GM23338 (cell line): Measurements from ENCODE around the gene NID1. TPM values are rescaled to one million over a fixed set of nuclear protein-coding genes. Genes with fewer than 3 reads are reported as not detected.

ENCODE experiments used
- ATAC-seq: fragments of 200-7000 bp; cut with Tn5 transposase; 3 replicates; pipeline ENCODE4 v1.9.1; 2020
- DNase-seq: peaks from one replicate; pipeline ENCODE4 v3.0.0-alpha.2; 2015; ENCODE audit warnings: low spot score
- H2AFZ ChIP-seq: fragments of 200-600 bp; sonication (generic); 2 replicates; pipeline ENCODE4 v1.8.0; 2016; ENCODE audit warnings: antibody characterized with exemption, mild to moderate bottlenecking, moderate library complexity
- H3F3A ChIP-seq: fragments of 200-600 bp; sonication (generic); replicated peaks from 2 replicates; pipeline ENCODE4 v1.8.0; 2017; ENCODE audit warnings: antibody characterized with exemption, mixed run types, low read depth
- H3K27ac ChIP-seq: fragments of 200-600 bp; sonication (generic); 2 replicates; pipeline ENCODE4 v1.6.1; 2016; ENCODE audit warnings: low read depth
- H3K27me3 ChIP-seq: fragments of 200-600 bp; sonication (generic); 2 replicates; pipeline ENCODE4 v1.8.0; 2016; ENCODE audit warnings: mild to moderate bottlenecking, mixed run types, moderate library complexity; ENCODE audit not compliant: insufficient read depth
- H3K36me3 ChIP-seq: fragments of 200-600 bp; sonication (generic); 2 replicates; pipeline ENCODE4 v1.8.0; 2016; ENCODE audit warnings: mild to moderate bottlenecking; ENCODE audit not compliant: insufficient read depth
- H3K4me1 ChIP-seq: fragments of 200-600 bp; sonication (generic); 2 replicates; pipeline ENCODE4 v1.8.0; 2016; ENCODE audit warnings: mild to moderate bottlenecking, moderate library complexity; ENCODE audit not compliant: insufficient read depth
- H3K4me2 ChIP-seq: fragments of 200-600 bp; sonication (generic); 2 replicates; pipeline ENCODE4 v1.7.1; 2017; ENCODE audit warnings: mixed run types
- H3K4me3 ChIP-seq: fragments of 200-600 bp; sonication (generic); 2 replicates; pipeline ENCODE4 v1.6.1; 2016; ENCODE audit warnings: mixed run types
- H3K79me2 ChIP-seq: fragments of 200-600 bp; sonication (generic); replicated peaks from 2 replicates; pipeline ENCODE4 v1.8.0; 2017; ENCODE audit warnings: mild to moderate bottlenecking; ENCODE audit not compliant: insufficient read depth
- H3K9me2 ChIP-seq: fragments of 200-600 bp; sonication (generic); 2 replicates; pipeline ENCODE4 v1.8.0; 2017; ENCODE audit not compliant: insufficient read depth
- H4K20me1 ChIP-seq: fragments of 200-600 bp; sonication (generic); replicated peaks from 2 replicates; pipeline ENCODE4 v1.8.0; 2017; ENCODE audit warnings: mild to moderate bottlenecking; ENCODE audit not compliant: insufficient read depth
- H3K27ac Mint-ChIP-seq: 2 replicates; pipeline ENCODE4 v1.8.0; 2020; ENCODE audit warnings: inconsistent platforms, mild to moderate bottlenecking, moderate library complexity, mixed read lengths
- H3K27me3 Mint-ChIP-seq: 3 replicates; pipeline ENCODE4 v1.8.0; 2022; ENCODE audit warnings: low read depth, mild to moderate bottlenecking, moderate library complexity, mixed read lengths, inconsistent platforms; ENCODE audit not compliant: insufficient read depth, poor library complexity
- H3K36me3 Mint-ChIP-seq: 3 replicates; pipeline ENCODE4 v1.8.0; 2021; ENCODE audit warnings: low read depth, mild to moderate bottlenecking, inconsistent platforms, moderate library complexity, mixed read lengths
- H3K4me1 Mint-ChIP-seq: 3 replicates; pipeline ENCODE4 v1.8.0; 2020; ENCODE audit warnings: mild to moderate bottlenecking, inconsistent platforms, mixed read lengths
- H3K4me3 Mint-ChIP-seq: 3 replicates; pipeline ENCODE4 v1.8.0; 2021; ENCODE audit warnings: moderate library complexity, mild to moderate bottlenecking, inconsistent platforms, mixed read lengths
- H3K9me3 Mint-ChIP-seq: 3 replicates; pipeline ENCODE4 v1.8.0; 2020; ENCODE audit warnings: moderate library complexity, mild to moderate bottlenecking, inconsistent platforms, mixed read lengths
- CREB1 ChIP-seq: fragments of 250-450 bp; sonication (Bioruptor Pico); IDR thresholded peaks from 2 replicates; pipeline ENCODE4 v1.5.0; 2020; ENCODE audit warnings: low read depth, mild to moderate bottlenecking, moderate library complexity
- EZH2phosphoT487 ChIP-seq: fragments of 200-600 bp; sonication (generic); IDR thresholded peaks from one replicate; pipeline ENCODE4 v1.8.1; 2018; ENCODE audit warnings: antibody characterized with exemption; ENCODE audit not compliant: unreplicated experiment
- JUNB ChIP-seq: IDR thresholded peaks from one replicate; pipeline ENCODE4 v1.6.1; 2016; ENCODE audit warnings: antibody characterized with exemption; ENCODE audit not compliant: unreplicated experiment
- NANOG ChIP-seq: IDR thresholded peaks from 2 replicates; pipeline ENCODE4 v1.6.1; 2016; ENCODE audit warnings: antibody characterized with exemption, borderline replicate concordance
- POLR2AphosphoS5 ChIP-seq: IDR thresholded peaks from 2 replicates; pipeline ENCODE4 v1.6.1; 2016; ENCODE audit warnings: antibody characterized with exemption, low read depth
- STAT1 ChIP-seq: IDR thresholded peaks from one replicate; pipeline ENCODE4 v1.6.1; 2016; ENCODE audit warnings: antibody characterized with exemption; ENCODE audit not compliant: unreplicated experiment
- ZNF114 ChIP-seq: fragments of 250-450 bp; sonication (Bioruptor Pico); IDR thresholded peaks from 2 replicates; pipeline ENCODE4 v1.5.0; 2020; ENCODE audit warnings: mild to moderate bottlenecking, moderate library complexity
- ZNF331 ChIP-seq: fragments of 250-450 bp; sonication (Bioruptor Pico); IDR thresholded peaks from 2 replicates; pipeline ENCODE4 v1.5.0; 2020; ENCODE audit warnings: low read depth, mild to moderate bottlenecking, moderate library complexity
- polyA plus RNA-seq: library from polyadenylated mRNA; unstranded; fragments of >200 nt; fragmentation: Nextera tagmentation; extraction: Ambion mirVana; gene quantifications from 2 replicates; pipeline ENCODE4 v1.2.1, GENCODE V29; 2016
- total RNA-seq: library from RNA; depleted of rRNA; stranded (reverse); fragments of >200 nt; shearing (Covaris generic); gene quantifications from 2 replicates; pipeline ENCODE4 v1.2.3, GENCODE V29; 2014
- TF ChIP-seq, protein P1 (sequence below): IDR thresholded peaks from one replicate; pipeline ENCODE4 v1.6.1; 2018; ENCODE audit warnings: antibody characterized with exemption; ENCODE audit not compliant: unreplicated experiment
- TF ChIP-seq, protein P2 (sequence below), 2 experiments: fragments of 200-600 bp in 1 of 2; sonication (generic) in 1 of 2; conservative IDR thresholded peaks; 2 replicates each; pipeline versions ENCODE4 v1.5.1 to v1.6.1; 2016 to 2017; ENCODE audit warnings: antibody characterized with exemption in 2 of 2, low read depth in 2 of 2, mild to moderate bottlenecking in 2 of 2, moderate library complexity in 1 of 2
- TF ChIP-seq, protein P3 (sequence below): fragments of 250-450 bp; sonication (Bioruptor Pico); IDR thresholded peaks from 2 replicates; pipeline ENCODE4 v1.5.0; 2020; ENCODE audit warnings: mild to moderate bottlenecking, moderate library complexity
- TF ChIP-seq, protein P4 (sequence below): IDR thresholded peaks from 2 replicates; pipeline ENCODE4 v1.6.1; 2016; ENCODE audit warnings: antibody characterized with exemption

Gene NID1
- total and polyA plus RNA-seq, 2 experiments from 2014 or later, result 7.1 to 32.5 TPM

DNA sequence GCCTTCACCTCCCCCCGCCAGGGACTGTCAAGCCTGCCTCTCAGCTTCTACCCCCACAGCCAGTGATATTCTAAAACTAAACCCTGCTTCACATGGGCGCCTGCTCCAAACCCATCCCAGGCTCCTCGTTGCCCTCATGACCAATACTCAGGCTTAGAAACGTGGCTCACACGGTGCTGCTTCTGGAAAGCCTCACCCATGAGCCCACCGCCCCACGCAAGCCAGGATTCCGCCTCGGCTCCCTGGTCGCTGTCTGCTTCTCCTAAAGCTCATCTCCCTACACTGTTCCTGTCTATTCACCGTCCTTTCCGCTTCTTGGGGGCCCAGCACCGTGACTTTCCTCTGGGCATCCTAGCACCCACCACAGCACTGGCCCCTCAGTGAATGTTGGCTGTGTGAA, 72.5 kb downstream of the NID1 start:
- H3K27me3 ChIP-seq, result no peaks in the 10 kb centered on the region
- H4K20me1 ChIP-seq, result no peaks in the 10 kb centered on the region
- H3F3A ChIP-seq, result no peaks in the 10 kb centered on the region
- H3K4me3 ChIP-seq, result no peak overlapping the region
- no peak overlapping the region for H3K4me3 Mint-ChIP-seq
- H2AFZ ChIP-seq, result no peak overlapping the region
- no peaks in the 10 kb centered on the region for H3K4me1 ChIP-seq
- no peak overlapping the region for H3K4me2 ChIP-seq
- H3K27ac ChIP-seq, result no peak overlapping the region
- peaks cover 29% of the 10 kb centered on the region for H3K9me3 Mint-ChIP-seq
- no peaks in the 10 kb centered on the region; the same call in 2 of the 3 replicates for H3K4me1 Mint-ChIP-seq
- H3K9me2 ChIP-seq, result no peaks in the 10 kb centered on the region
- TF ChIP-seq ZNF331 (CRISPR knock-in tag) (no peak), EZH2phosphoT487 (no peak), STAT1 (no peak), CREB1 (CRISPR knock-in tag) (no peak), ZNF114 (CRISPR knock-in tag) (no peak), JUNB (no peak), POLR2AphosphoS5 (no peak), NANOG (no peak)
- TF ChIP-seq, protein P1, sequence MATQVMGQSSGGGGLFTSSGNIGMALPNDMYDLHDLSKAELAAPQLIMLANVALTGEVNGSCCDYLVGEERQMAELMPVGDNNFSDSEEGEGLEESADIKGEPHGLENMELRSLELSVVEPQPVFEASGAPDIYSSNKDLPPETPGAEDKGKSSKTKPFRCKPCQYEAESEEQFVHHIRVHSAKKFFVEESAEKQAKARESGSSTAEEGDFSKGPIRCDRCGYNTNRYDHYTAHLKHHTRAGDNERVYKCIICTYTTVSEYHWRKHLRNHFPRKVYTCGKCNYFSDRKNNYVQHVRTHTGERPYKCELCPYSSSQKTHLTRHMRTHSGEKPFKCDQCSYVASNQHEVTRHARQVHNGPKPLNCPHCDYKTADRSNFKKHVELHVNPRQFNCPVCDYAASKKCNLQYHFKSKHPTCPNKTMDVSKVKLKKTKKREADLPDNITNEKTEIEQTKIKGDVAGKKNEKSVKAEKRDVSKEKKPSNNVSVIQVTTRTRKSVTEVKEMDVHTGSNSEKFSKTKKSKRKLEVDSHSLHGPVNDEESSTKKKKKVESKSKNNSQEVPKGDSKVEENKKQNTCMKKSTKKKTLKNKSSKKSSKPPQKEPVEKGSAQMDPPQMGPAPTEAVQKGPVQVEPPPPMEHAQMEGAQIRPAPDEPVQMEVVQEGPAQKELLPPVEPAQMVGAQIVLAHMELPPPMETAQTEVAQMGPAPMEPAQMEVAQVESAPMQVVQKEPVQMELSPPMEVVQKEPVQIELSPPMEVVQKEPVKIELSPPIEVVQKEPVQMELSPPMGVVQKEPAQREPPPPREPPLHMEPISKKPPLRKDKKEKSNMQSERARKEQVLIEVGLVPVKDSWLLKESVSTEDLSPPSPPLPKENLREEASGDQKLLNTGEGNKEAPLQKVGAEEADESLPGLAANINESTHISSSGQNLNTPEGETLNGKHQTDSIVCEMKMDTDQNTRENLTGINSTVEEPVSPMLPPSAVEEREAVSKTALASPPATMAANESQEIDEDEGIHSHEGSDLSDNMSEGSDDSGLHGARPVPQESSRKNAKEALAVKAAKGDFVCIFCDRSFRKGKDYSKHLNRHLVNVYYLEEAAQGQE, result no peak
- TF ChIP-seq, protein P2, sequence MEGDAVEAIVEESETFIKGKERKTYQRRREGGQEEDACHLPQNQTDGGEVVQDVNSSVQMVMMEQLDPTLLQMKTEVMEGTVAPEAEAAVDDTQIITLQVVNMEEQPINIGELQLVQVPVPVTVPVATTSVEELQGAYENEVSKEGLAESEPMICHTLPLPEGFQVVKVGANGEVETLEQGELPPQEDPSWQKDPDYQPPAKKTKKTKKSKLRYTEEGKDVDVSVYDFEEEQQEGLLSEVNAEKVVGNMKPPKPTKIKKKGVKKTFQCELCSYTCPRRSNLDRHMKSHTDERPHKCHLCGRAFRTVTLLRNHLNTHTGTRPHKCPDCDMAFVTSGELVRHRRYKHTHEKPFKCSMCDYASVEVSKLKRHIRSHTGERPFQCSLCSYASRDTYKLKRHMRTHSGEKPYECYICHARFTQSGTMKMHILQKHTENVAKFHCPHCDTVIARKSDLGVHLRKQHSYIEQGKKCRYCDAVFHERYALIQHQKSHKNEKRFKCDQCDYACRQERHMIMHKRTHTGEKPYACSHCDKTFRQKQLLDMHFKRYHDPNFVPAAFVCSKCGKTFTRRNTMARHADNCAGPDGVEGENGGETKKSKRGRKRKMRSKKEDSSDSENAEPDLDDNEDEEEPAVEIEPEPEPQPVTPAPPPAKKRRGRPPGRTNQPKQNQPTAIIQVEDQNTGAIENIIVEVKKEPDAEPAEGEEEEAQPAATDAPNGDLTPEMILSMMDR (conservative IDR thresholded peaks at IDR 0.05; ENCODE audit: low read depth in 2 of 2), result no peak
- TF ChIP-seq, protein P3, sequence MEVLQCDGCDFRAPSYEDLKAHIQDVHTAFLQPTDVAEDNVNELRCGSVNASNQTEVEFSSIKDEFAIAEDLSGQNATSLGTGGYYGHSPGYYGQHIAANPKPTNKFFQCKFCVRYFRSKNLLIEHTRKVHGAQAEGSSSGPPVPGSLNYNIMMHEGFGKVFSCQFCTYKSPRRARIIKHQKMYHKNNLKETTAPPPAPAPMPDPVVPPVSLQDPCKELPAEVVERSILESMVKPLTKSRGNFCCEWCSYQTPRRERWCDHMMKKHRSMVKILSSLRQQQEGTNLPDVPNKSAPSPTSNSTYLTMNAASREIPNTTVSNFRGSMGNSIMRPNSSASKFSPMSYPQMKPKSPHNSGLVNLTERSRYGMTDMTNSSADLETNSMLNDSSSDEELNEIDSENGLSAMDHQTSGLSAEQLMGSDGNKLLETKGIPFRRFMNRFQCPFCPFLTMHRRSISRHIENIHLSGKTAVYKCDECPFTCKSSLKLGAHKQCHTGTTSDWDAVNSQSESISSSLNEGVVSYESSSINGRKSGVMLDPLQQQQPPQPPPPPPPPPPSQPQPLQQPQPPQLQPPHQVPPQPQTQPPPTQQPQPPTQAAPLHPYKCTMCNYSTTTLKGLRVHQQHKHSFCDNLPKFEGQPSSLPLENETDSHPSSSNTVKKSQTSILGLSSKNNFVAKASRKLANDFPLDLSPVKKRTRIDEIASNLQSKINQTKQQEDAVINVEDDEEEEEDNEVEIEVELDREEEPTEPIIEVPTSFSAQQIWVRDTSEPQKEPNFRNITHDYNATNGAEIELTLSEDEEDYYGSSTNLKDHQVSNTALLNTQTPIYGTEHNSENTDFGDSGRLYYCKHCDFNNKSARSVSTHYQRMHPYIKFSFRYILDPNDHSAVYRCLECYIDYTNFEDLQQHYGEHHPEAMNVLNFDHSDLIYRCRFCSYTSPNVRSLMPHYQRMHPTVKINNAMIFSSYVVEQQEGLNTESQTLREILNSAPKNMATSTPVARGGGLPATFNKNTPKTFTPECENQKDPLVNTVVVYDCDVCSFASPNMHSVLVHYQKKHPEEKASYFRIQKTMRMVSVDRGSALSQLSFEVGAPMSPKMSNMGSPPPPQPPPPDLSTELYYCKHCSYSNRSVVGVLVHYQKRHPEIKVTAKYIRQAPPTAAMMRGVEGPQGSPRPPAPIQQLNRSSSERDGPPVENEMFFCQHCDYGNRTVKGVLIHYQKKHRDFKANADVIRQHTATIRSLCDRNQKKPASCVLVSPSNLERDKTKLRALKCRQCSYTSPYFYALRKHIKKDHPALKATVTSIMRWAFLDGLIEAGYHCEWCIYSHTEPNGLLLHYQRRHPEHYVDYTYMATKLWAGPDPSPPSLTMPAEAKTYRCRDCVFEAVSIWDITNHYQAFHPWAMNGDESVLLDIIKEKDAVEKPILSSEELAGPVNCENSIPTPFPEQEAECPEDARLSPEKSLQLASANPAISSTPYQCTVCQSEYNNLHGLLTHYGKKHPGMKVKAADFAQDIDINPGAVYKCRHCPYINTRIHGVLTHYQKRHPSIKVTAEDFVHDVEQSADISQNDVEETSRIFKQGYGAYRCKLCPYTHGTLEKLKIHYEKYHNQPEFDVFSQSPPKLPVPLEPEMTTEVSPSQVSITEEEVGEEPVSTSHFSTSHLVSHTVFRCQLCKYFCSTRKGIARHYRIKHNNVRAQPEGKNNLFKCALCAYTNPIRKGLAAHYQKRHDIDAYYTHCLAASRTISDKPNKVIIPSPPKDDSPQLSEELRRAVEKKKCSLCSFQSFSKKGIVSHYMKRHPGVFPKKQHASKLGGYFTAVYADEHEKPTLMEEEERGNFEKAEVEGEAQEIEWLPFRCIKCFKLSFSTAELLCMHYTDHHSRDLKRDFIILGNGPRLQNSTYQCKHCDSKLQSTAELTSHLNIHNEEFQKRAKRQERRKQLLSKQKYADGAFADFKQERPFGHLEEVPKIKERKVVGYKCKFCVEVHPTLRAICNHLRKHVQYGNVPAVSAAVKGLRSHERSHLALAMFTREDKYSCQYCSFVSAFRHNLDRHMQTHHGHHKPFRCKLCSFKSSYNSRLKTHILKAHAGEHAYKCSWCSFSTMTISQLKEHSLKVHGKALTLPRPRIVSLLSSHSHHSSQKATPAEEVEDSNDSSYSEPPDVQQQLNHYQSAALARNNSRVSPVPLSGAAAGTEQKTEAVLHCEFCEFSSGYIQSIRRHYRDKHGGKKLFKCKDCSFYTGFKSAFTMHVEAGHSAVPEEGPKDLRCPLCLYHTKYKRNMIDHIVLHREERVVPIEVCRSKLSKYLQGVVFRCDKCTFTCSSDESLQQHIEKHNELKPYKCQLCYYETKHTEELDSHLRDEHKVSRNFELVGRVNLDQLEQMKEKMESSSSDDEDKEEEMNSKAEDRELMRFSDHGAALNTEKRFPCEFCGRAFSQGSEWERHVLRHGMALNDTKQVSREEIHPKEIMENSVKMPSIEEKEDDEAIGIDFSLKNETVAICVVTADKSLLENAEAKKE (CRISPR knock-in tag), result no peak
- TF ChIP-seq, protein P4, sequence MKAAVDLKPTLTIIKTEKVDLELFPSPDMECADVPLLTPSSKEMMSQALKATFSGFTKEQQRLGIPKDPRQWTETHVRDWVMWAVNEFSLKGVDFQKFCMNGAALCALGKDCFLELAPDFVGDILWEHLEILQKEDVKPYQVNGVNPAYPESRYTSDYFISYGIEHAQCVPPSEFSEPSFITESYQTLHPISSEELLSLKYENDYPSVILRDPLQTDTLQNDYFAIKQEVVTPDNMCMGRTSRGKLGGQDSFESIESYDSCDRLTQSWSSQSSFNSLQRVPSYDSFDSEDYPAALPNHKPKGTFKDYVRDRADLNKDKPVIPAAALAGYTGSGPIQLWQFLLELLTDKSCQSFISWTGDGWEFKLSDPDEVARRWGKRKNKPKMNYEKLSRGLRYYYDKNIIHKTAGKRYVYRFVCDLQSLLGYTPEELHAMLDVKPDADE, result no peak
- peaks cover 6% of the 10 kb centered on the region for H3K27me3 Mint-ChIP-seq
- H3K27ac Mint-ChIP-seq, result no peak overlapping the region
- H3K36me3 ChIP-seq, result 0 out of 2 replicates have a peak, but pooled peaks cover 9% of the 10 kb centered on the region
- DNase-seq (no peak), ATAC-seq (no peak)
- H3K36me3 Mint-ChIP-seq, result peaks cover 38% of the 10 kb centered on the region
- H3K79me2 ChIP-seq, result no peaks in the 10 kb centered on the region
